HG03354 (cell line): ENCODE results near the gene CDH12.
A peak's percentile ranks its signal among the peaks of the same experiment; 100 is the strongest.
"Not testable (repeated sequence)": the region's sequence is repeated elsewhere in the genome, so short reads cannot be mapped to it uniquely, and the experiment has no call there.

ENCODE experiments used
- ATAC-seq: cut with Tn5 transposase; IDR thresholded peaks from one replicate; pipeline ENCODE4 v1.9.1; 2021; ENCODE audit warnings: mild to moderate bottlenecking; ENCODE audit not compliant: unreplicated experiment, poor library complexity, severe bottlenecking

CDH12 gene

GRCh38 chr5:22593592-22593991 lies 259.6 kb downstream of the CDH12 start:
- ATAC-seq, result peak; percentile 55

GRCh38 chr5:22591461-22591860 lies 261.7 kb downstream of the CDH12 start:
- ATAC-seq, result no peak

- ATAC-seq, result no peak
Measured at GRCh38 chr5:22590677-22591268, 262.4 kb downstream of the CDH12 start.

- ATAC-seq, result no peak
Measured at GRCh38 chr5:22577711-22578110, 275.4 kb downstream of the CDH12 start.

- ATAC-seq, result no peak
Measured at GRCh38 chr5:22577006-22577405, 276.1 kb downstream of the CDH12 start.

- ATAC-seq, result no peak
Measured at GRCh38 chr5:22572941-22573340, 280.2 kb downstream of the CDH12 start.

- ATAC-seq, result no peak
Measured at GRCh38 chr5:22567983-22568382, 285.2 kb downstream of the CDH12 start.

- ATAC-seq, result no peak
Measured at GRCh38 chr5:22560147-22560546, 293.0 kb downstream of the CDH12 start.

GRCh38 chr5:22557251-22557650 lies 295.9 kb downstream of the CDH12 start:
- ATAC-seq, result no peak

GRCh38 chr5:22554475-22554874 lies 298.7 kb downstream of the CDH12 start:
- no peak for ATAC-seq

- ATAC-seq, result no peak
Measured at GRCh38 chr5:22549876-22550671, 303.1 kb downstream of the CDH12 start.

- ATAC-seq, result no peak
Measured at GRCh38 chr5:22542340-22542739, 310.8 kb downstream of the CDH12 start.

GRCh38 chr5:22541037-22541436 lies 312.1 kb downstream of the CDH12 start:
- ATAC-seq, result no peak

- ATAC-seq, result no peak
Measured at GRCh38 chr5:22539762-22540161, 313.4 kb downstream of the CDH12 start.

- no peak for ATAC-seq
Measured at GRCh38 chr5:22531986-22532385, 321.2 kb downstream of the CDH12 start.

- ATAC-seq, result no peak
Measured at GRCh38 chr5:22521521-22521920, 331.6 kb downstream of the CDH12 start.

- ATAC-seq, result not testable (repeated sequence)
Measured at GRCh38 chr5:22516497-22516896, 336.6 kb downstream of the CDH12 start.

- ATAC-seq, result no peak
Measured at GRCh38 chr5:22514231-22514630, 338.9 kb downstream of the CDH12 start.

GRCh38 chr5:22505891-22506290 lies 347.3 kb downstream of the CDH12 start:
- no peak for ATAC-seq

- no peak for ATAC-seq
Measured at GRCh38 chr5:22504411-22504810, 348.7 kb downstream of the CDH12 start.

- ATAC-seq, result no peak
Measured at GRCh38 chr5:22500556-22500955, 352.6 kb downstream of the CDH12 start.
